ENCODE measurements around the gene TVP23A.
"Not testable (repeated sequence)": the region's sequence is repeated elsewhere in the genome, so short reads cannot be mapped to it uniquely, and the experiment has no call there.

Gene TVP23A

GRCh38 chr16:10806698-10807097 is 11.9 kb downstream of the TVP23A start:
- Mint-ChIP-seq H3K4me1 (no peaks in the 10 kb centered on the region), H3K27ac (no peak overlapping the region), H3K36me3 (ENCODE audit: low read depth) (peaks cover 4% of the 10 kb centered on the region), H3K4me3 (no peak overlapping the region), H3K27me3 (ENCODE audit: low read depth) (no peaks in the 10 kb centered on the region), H3K9me3 (no peaks in the 10 kb centered on the region)
- TF ChIP-seq CTCF (IDR thresholded peaks at IDR 0.05; ENCODE audit: unreplicated experiment in 3 of 3): no peak

- H3K4me1 Mint-ChIP-seq: no peaks in the 10 kb centered on the region
- no peaks in the 10 kb centered on the region for H3K27me3 Mint-ChIP-seq (ENCODE audit: low read depth)
- no peaks in the 10 kb centered on the region for H3K9me3 Mint-ChIP-seq
- no peak overlapping the region for H3K27ac Mint-ChIP-seq
- no peak for TF ChIP-seq CTCF (IDR thresholded peaks at IDR 0.05; ENCODE audit: unreplicated experiment in 3 of 3)
- H3K36me3 Mint-ChIP-seq (ENCODE audit: low read depth): no peaks in the 10 kb centered on the region
- H3K4me3 Mint-ChIP-seq: no peak overlapping the region
Observed at GRCh38 chr16:10805334-10805733, 13.3 kb downstream of the TVP23A start.

- Mint-ChIP-seq H3K27me3 (ENCODE audit: low read depth) (no peaks in the 10 kb centered on the region), H3K4me1 (no peaks in the 10 kb centered on the region), H3K36me3 (ENCODE audit: low read depth) (peaks cover 4% of the 10 kb centered on the region), H3K4me3 (no peak overlapping the region), H3K27ac (no peak overlapping the region), H3K9me3 (no peaks in the 10 kb centered on the region)
- no peak for TF ChIP-seq CTCF (IDR thresholded peaks at IDR 0.05; ENCODE audit: unreplicated experiment in 3 of 3)
Observed at GRCh38 chr16:10799736-10800135, 18.9 kb downstream of the TVP23A start.

GRCh38 chr16:10791048-10791447 is 27.5 kb downstream of the TVP23A start:
- H3K36me3 Mint-ChIP-seq (ENCODE audit: low read depth): peaks cover 3% of the 10 kb centered on the region
- H3K27ac Mint-ChIP-seq: no peak overlapping the region
- H3K27me3 Mint-ChIP-seq (ENCODE audit: low read depth): peaks cover 4% of the 10 kb centered on the region
- no peaks in the 10 kb centered on the region for H3K9me3 Mint-ChIP-seq
- no peak overlapping the region for H3K4me3 Mint-ChIP-seq
- H3K4me1 Mint-ChIP-seq: no peaks in the 10 kb centered on the region
- no peak for TF ChIP-seq CTCF (IDR thresholded peaks at IDR 0.05; ENCODE audit: unreplicated experiment in 3 of 3)

- H3K4me1 Mint-ChIP-seq; H3K27me3 Mint-ChIP-seq (ENCODE audit: low read depth); H3K27ac Mint-ChIP-seq; H3K4me3 Mint-ChIP-seq; H3K9me3 Mint-ChIP-seq; H3K36me3 Mint-ChIP-seq (ENCODE audit: low read depth): not testable (repeated sequence)
Observed at GRCh38 chr16:10788630-10789029, 30.0 kb downstream of the TVP23A start.

- no peaks in the 10 kb centered on the region for H3K9me3 Mint-ChIP-seq
- H3K4me1 Mint-ChIP-seq: no peaks in the 10 kb centered on the region
- no peak for TF ChIP-seq CTCF (IDR thresholded peaks at IDR 0.05; ENCODE audit: unreplicated experiment in 3 of 3)
- H3K27me3 Mint-ChIP-seq (ENCODE audit: low read depth): peaks cover 4% of the 10 kb centered on the region
- no peak overlapping the region for H3K4me3 Mint-ChIP-seq
- no peak overlapping the region for H3K27ac Mint-ChIP-seq
- H3K36me3 Mint-ChIP-seq (ENCODE audit: low read depth): no peaks in the 10 kb centered on the region
Observed at GRCh38 chr16:10787304-10787703, 31.3 kb downstream of the TVP23A start.

All from nephron (organoid).